ENCODE results near the gene ERICH2.

Gene ERICH2

DNA sequence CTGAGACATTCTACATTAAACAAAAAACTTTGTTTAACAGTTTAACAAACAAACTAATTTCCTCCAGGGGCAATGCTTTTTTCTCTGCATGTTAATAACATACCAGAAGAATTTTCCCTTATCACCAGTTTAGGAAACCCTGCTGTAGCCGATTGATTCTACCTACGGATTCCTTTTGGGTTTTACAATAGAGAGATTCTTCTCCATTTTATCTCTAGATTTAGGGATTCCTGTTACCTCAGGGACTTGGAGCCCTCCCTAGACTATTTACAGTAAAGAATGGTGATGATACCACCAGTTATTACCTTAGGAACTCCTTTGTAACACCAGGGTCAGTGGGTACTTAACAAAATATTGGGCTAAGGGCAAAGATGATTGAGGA lies 5.3 kb upstream of the ERICH2 start:
- no peak for DNase-seq

DNA sequence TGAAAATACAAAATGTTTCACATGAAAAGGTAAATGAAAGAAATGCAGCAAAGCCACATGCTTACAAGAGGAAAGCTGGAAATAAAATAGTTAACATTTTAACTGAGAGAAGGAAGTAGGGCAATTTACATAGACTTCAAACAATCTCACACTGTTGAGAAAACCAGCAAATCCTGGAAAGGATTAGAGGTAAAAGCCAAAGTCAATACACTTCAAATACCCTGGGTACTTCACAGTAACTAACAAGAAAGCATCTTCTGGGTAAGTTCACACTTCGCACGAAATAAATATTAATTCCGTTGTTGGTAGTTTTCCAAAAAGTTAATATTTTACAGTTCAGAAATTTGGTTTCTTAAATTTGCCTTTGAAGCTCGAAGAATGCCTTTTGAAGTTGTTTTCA lies 3.5 kb upstream of the ERICH2 start:
- DNase-seq, result no peak

DNA sequence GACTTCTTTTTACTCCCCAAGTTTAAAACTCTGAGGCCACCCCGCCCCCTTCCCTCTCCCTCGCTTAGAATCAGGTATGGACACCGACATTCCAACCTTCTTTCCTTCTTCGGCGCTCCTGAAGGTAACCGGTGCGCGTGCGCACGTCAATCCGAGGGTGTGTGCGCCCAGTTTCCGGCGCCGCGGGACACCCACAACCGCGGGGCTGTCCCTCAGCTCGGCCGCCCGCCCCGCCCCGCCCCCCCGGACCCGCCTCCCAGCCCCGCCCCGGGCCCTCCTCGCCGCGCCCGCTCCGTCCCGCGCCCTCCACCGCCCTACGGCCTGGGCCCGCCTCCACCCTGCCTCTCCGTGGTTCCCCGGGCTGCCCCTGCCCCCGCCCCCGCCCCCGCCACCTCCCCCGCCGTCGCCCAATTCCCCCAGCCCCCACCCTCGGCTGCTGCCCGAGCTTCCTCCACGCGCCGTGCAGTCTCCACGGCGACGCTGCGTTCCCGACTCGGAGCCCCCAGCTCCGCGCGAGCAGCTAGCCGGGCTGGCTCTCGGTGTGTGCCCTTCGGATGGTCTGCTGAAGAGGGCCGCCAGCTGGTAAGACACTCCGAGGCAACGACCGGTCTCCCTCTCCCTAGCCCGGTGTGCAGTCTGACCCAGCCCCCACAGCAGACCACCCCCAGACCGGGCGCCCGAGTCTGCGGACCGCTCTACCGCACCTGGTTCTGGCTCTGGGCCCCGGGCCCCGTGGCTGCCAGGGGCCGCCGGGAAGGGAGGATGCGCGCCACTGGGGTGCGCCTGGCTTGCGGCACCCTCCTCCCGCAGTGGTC lies 635 bp downstream of the ERICH2 start:
- peak; percentile 69 for DNase-seq

DNA sequence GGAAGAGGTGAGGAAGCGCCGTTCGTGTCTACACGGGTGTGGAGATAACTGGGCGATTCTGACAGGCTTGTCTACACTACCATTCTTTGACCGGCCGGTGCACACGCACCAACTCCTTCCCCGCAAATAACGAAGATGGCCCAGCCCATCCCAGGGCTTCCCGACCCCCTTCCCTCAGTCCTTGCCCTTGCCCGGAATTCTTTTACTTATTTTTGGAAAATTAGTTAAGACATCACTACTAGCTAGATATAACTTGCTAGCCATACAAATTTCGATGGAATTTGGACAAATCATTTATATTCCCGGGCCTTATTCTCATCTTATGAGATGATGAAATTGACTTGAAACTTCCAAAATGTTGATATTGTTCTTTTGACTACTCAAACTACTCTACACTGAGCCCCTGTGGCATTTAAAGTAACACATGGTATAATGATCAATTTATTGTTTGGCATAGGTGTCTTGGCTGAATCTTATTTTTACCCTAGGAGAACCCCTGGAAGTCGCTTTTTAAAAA lies 1.3 kb downstream of the ERICH2 start:
- DNase-seq, result no peak

GRCh38 chr2:170772295-170772694 lies 2.1 kb downstream of the ERICH2 start:
- DNase-seq, result no peak

GRCh38 chr2:170774074-170774473 lies 3.9 kb downstream of the ERICH2 start:
- no peak for DNase-seq

GRCh38 chr2:170778900-170779299 lies 8.7 kb downstream of the ERICH2 start:
- no peak for DNase-seq

GRCh38 chr2:170779304-170779703 lies 9.1 kb downstream of the ERICH2 start:
- no peak for DNase-seq

DNA sequence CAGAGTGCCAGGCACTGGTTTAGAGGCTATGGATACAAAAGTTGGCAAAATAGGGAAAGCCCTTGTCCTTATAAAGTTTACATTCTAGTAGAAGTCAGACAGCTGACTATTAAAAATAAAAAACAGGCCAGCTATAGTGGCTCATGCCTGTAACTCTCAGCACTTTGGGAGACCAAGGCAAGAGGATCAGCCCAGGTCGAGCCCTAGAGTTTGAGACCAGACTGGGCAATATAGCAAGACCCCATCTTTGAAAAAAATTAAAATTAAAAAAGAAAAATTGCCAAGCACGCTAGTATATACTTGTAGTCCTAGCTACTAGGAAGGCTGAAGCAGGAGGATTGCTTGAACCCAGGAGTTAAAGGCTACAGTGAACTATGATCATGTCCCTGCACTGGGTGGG lies 12.5 kb downstream of the ERICH2 start:
- no peak for DNase-seq

DNA sequence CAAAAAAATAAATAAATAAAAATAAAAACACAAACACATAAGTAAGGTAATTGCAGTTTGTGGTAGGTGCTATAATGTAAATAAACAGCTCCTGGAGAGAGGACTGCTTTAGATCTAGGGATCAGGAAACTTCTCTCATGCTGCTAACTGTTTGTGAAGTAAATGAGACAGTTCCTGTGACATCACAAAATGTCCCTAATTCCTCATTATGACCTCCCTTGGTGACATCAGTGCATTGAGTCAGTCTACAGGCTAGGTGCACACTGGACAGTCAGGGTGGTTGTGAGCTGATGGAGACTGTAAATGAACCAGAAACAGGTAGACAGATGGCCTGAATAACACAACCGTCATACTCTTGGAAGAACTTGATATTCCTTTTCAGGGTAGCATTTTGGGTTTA lies 13.4 kb downstream of the ERICH2 start:
- DNase-seq, result no peak

DNA sequence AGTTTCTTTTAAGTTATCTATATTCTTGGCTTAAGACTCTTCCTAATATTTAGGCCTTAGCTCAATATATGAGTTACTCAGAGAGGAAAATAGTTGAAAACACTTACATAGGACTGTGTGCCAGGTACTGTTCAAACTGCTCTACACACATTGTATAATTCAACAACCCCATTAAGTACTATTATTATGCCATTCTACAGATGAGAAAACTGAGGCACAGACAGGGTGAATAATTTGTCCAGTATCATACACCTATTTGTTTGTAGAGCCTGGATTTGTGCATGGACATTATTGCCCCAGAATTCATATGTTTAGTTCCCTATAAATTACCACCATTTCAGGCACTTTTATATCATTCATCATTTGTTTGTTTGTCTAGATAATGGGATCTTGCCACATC lies 28.8 kb downstream of the ERICH2 start:
- no peak for DNase-seq

- DNase-seq, result no peak
Measured at GRCh38 chr2:170806548-170806947, 36.4 kb downstream of the ERICH2 start.

- DNase-seq, result peak; percentile 25
Measured at GRCh38 chr2:170812710-170813600, 42.8 kb downstream of the ERICH2 start.

DNA sequence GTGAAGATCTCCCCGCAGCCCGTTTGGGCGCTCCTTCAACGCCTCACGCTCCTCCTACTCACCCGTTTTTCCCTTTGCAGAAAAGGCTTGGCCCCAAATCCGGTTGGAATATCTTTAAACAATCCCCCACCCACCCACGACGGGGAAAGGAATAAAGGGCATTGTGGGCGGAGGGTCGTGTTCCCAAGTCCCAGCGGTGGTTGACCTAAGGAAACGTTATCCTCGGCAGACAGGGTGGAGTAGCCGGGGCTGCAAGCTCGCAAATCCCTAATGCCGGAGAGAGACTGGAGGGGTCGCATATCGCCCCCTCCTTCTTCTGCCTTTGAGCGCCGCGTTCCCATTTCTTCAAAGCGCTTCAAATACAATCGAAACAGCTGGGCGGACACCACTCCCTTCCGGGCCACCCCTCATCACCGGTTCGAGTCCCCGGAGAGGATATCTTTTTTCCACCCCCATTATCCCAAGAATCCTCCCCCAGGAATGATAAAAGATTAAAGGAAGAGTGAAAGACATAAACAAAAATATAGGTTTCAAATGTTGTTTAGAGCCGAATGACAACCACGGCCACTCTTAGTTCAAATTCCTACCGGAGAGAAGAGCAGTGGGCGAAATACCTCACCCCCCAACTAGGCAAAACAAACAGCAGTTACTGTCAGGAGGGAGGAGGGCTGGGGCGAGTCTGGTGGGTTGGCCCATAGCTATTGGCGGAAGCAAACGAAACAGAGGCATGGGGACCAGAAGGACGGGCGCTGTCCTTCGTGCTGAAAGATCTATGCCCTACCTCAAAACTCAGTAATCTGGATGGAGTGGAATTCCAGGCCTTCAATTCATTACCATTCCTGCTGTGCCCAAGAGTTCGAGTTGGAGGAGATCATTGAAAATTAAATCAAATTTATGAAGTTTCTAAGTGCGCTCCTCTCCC lies 43.7 kb downstream of the ERICH2 start:
- no peak for DNase-seq

DNA sequence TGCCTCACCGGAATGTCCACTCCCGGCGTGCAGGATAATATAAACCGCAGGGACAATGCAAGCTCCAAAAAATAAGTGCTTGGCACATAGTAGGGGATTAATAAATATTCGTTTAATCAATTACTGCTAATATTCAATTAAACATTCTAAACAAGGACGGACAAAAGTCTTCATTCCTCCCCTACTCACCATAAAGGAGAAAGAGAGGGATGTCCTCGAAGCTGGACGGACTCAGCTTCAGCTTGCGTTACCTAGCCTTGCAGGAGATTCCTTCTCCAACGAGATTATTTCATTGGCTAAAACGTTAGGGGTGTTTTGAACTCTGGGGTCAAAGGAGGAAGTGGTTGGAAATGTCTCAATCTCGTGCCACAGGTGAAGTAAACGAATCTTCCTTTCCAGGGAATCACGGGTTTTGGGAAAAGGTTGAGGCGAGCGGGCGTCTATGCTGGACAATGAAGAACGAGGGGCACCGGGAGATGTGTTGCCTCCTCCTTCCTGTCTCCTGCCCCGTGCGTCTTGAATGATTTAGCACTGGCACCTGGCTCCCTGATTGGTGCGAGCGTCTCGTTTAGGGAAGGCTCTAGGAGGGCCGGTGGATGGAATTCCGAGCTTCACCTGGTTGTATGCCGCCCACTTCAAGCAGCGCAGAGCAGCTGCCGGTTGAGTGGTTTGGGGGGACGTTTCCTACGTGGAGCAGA lies 44.5 kb downstream of the ERICH2 start:
- no peak for DNase-seq

- DNase-seq, result no peak
Measured at GRCh38 chr2:170815311-170815710, 45.1 kb downstream of the ERICH2 start.

- peak; percentile 64 for DNase-seq
Measured at GRCh38 chr2:170815746-170816503, 45.7 kb downstream of the ERICH2 start.

DNA sequence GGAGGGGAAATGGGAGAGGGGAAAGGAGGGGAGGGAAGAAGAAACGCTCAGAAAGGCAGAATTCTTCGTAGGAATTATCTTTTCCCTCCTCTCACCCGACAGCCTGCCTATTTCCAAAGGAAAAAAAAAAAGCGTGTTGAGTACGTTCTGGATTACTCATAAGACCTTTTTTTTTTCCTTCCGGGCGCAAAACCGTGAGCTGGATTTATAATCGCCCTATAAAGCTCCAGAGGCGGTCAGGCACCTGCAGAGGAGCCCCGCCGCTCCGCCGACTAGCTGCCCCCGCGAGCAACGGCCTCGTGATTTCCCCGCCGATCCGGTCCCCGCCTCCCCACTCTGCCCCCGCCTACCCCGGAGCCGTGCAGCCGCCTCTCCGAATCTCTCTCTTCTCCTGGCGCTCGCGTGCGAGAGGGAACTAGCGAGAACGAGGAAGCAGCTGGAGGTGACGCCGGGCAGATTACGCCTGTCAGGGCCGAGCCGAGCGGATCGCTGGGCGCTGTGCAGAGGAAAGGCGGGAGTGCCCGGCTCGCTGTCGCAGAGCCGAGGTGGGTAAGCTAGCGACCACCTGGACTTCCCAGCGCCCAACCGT lies 46.4 kb downstream of the ERICH2 start, which contains the start of gene GAD1:
Gene GAD1, plus strand, starts transcription at position 384 of the 589 bp plus-strand sequence. CDS start 1,705 bp downstream, outside the sequence.
- DNase-seq, result peak; percentile 57

- DNase-seq, result peak; percentile 35
Measured at GRCh38 chr2:170817093-170818035, 47.2 kb downstream of the ERICH2 start.

Data from activated T-cell treated with anti-CD3 and anti-CD28 coated beads, Interleukin-2, amount 50 U/mL, for 1 hour (primary cell).